Measurements from ENCODE around the gene KCNAB1. TPM values are rescaled to one million over a fixed set of nuclear protein-coding genes. Genes with fewer than 3 reads are reported as not detected.

KCNAB1 gene
- total and polyA plus RNA-seq, 2 of the 8 experiments (the other 6 are each of a cell fraction or from before 2014, with no cell fraction given): 0.51 to 2.3 TPM

GRCh38 chr3:156513619-156514018 lies 393.2 kb downstream of the KCNAB1 start (continued):
- TF ChIP-seq CHD7 (IDR thresholded peaks at IDR 0.05; ENCODE audit: insufficient replicate concordance, low read length): no peak
- no peak for TF ChIP-seq YY1 (IDR thresholded peaks at IDR 0.05; ENCODE audit: low read depth, low read length)
- TF ChIP-seq SIX5 (IDR thresholded peaks at IDR 0.05; ENCODE audit: low read depth, low read length): no peak
- TF ChIP-seq KDM5A (IDR thresholded peaks at IDR 0.05; ENCODE audit: low read length): no peak
- no peak for TF ChIP-seq MAX (IDR thresholded peaks at IDR 0.05)
- TF ChIP-seq BACH1 (IDR thresholded peaks at IDR 0.05; ENCODE audit: low read length): no peak
- TF ChIP-seq MAFK (IDR thresholded peaks at IDR 0.05; ENCODE audit: low read depth, low read length): no peak
- TF ChIP-seq CTCF (IDR thresholded peaks at IDR 0.05; ENCODE audit: control extremely low read depth in 1 of 3, insufficient read depth in 1 of 3, low read depth in 1 of 3, low read length in 3 of 3): no peak
- no peak for TF ChIP-seq JUND (IDR thresholded peaks at IDR 0.05; ENCODE audit: low read length)
- no peak for TF ChIP-seq CEBPB (IDR thresholded peaks at IDR 0.05; ENCODE audit: low read depth, low read length)

Measured in H1 (cell line).